HEK293 (cell line): ENCODE measurements around the gene MKI67.

Source experiments
- CTCF ChIA-PET: fragments of 350-600 bp; formaldehyde crosslinking; extraction: SDS; loops from one replicate; lab custom pipeline; 2021; ENCODE audit warnings: antibody characterized with exemption; lab: Yijun Ruan, JAX
- POLR2A ChIA-PET: fragments of 300-600 bp; formaldehyde crosslinking; extraction: SDS; loops from one replicate; lab custom pipeline; 2020; ENCODE audit warnings: antibody characterized with exemption, inconsistent platforms; lab: Yijun Ruan, JAX
- H3K27ac ChIP-seq: fragments of 200-500 bp; sonication (Bioruptor generic); 2 replicates; pipeline ENCODE4 v1.5.1; 2014; ENCODE audit warnings: low read depth, low read length, control low read depth, inconsistent platforms; ENCODE audit errors: extremely low read depth
- H3K36me3 ChIP-seq, 2 experiments: fragments of 200-500 bp in 1 of 2; sonication (Bioruptor generic) in 1 of 2; 1 replicate in 1 of 2; 2 replicates in 1 of 2; pipeline ENCODE4 v1.5.1; 2014 to 2017; ENCODE audit warnings: inconsistent platforms in 2 of 2, low read length in 2 of 2; ENCODE audit not compliant: control insufficient read depth in 2 of 2, insufficient read depth in 1 of 2
- H3K4me1 ChIP-seq: fragments of 200-500 bp; sonication (Bioruptor generic); 2 replicates; pipeline ENCODE4 v1.5.1; 2014; ENCODE audit warnings: mild to moderate bottlenecking, low read length, inconsistent platforms; ENCODE audit not compliant: control insufficient read depth, insufficient read depth
- H3K4me3 ChIP-seq: 2 replicates; pipeline ENCODE4 v1.5.1; 2011; ENCODE audit warnings: low read depth, mild to moderate bottlenecking, control low read depth, low read length, moderate library complexity
- H3K9me3 ChIP-seq: fragments of 200-500 bp; sonication (Bioruptor generic); 2 replicates; pipeline ENCODE4 v1.5.1; 2014; ENCODE audit warnings: low read depth, low read length, inconsistent platforms; ENCODE audit not compliant: control insufficient read depth, insufficient read depth
- GLIS2 ChIP-seq: fragments of 450-650 bp; formaldehyde crosslinking; IDR thresholded peaks from 2 replicates; pipeline ENCODE4 v1.5.1; 2016; ENCODE audit warnings: missing biosample characterization, missing genetic modification characterization
- HOXA7 ChIP-seq: sonication (generic); formaldehyde crosslinking; IDR thresholded peaks from 2 replicates; pipeline ENCODE4 v1.8.1; 2022; ENCODE audit warnings: missing genetic modification reagents, borderline replicate concordance
- IKZF3 ChIP-seq: fragments of 450-650 bp; IDR thresholded peaks from 2 replicates; pipeline ENCODE4 v1.5.0; 2018; ENCODE audit warnings: missing biosample characterization, mild to moderate bottlenecking, missing genetic modification characterization, moderate library complexity
- KLF1 ChIP-seq: fragments of 450-650 bp; formaldehyde crosslinking; IDR thresholded peaks from 2 replicates; pipeline ENCODE4 v1.5.1; 2016; ENCODE audit warnings: missing biosample characterization, missing genetic modification characterization
- KLF16 ChIP-seq: fragments of 450-650 bp; formaldehyde crosslinking; IDR thresholded peaks from 2 replicates; pipeline ENCODE4 v1.5.1; 2017; ENCODE audit warnings: missing biosample characterization, missing genetic modification characterization
- SCRT2 ChIP-seq: fragments of 450-650 bp; formaldehyde crosslinking; IDR thresholded peaks from 2 replicates; pipeline ENCODE4 v1.5.1; 2016; ENCODE audit warnings: missing biosample characterization, missing genetic modification characterization
- YY1 ChIP-seq: fragments of 450-650 bp; formaldehyde crosslinking; IDR thresholded peaks from 2 replicates; pipeline ENCODE4 v1.5.1; 2018; ENCODE audit warnings: missing biosample characterization, missing genetic modification characterization
- ZBTB1 ChIP-seq: fragments of 450-650 bp; formaldehyde crosslinking; IDR thresholded peaks from 2 replicates; pipeline ENCODE4 v1.5.1; 2016; ENCODE audit warnings: missing biosample characterization, missing genetic modification characterization
- ZFHX2 ChIP-seq: fragments of 450-650 bp; formaldehyde crosslinking; conservative IDR thresholded peaks from 2 replicates; pipeline ENCODE4 v1.5.1; 2016; ENCODE audit warnings: missing biosample characterization, missing genetic modification characterization
- ZNF133 ChIP-seq: fragments of 450-650 bp; formaldehyde crosslinking; IDR thresholded peaks from 2 replicates; pipeline ENCODE4 v1.5.1; 2016; ENCODE audit warnings: missing biosample characterization, missing genetic modification characterization
- ZNF16 ChIP-seq: fragments of 450-650 bp; formaldehyde crosslinking; IDR thresholded peaks from 2 replicates; pipeline ENCODE4 v1.5.1; 2016; ENCODE audit warnings: low read depth, missing biosample characterization, missing genetic modification characterization
- ZNF18 ChIP-seq: fragments of 450-650 bp; formaldehyde crosslinking; IDR thresholded peaks from 2 replicates; pipeline ENCODE4 v1.5.1; 2016; ENCODE audit warnings: missing biosample characterization, missing genetic modification characterization
- ZNF19 ChIP-seq: fragments of 450-650 bp; formaldehyde crosslinking; IDR thresholded peaks from 2 replicates; pipeline ENCODE4; 2016; ENCODE audit warnings: missing biosample characterization, missing genetic modification characterization, low read depth
- ZNF24 ChIP-seq: fragments of 450-650 bp; formaldehyde crosslinking; IDR thresholded peaks from 2 replicates; pipeline ENCODE4 v1.5.1; 2016; ENCODE audit warnings: missing biosample characterization, missing genetic modification characterization
- ZNF335 ChIP-seq: fragments of 450-650 bp; formaldehyde crosslinking; conservative IDR thresholded peaks from 2 replicates; pipeline ENCODE4 v1.5.1; 2016; ENCODE audit warnings: missing biosample characterization, missing genetic modification characterization
- ZNF394 ChIP-seq: fragments of 450-650 bp; formaldehyde crosslinking; IDR thresholded peaks from 2 replicates; pipeline ENCODE4 v1.5.1; 2016; ENCODE audit warnings: missing biosample characterization, missing genetic modification characterization, mild to moderate bottlenecking, moderate library complexity, borderline replicate concordance
- ZNF521 ChIP-seq: fragments of 450-650 bp; formaldehyde crosslinking; IDR thresholded peaks from 2 replicates; pipeline ENCODE4 v1.5.1; 2017; ENCODE audit warnings: missing biosample characterization, mild to moderate bottlenecking, missing genetic modification characterization
- ZNF544 ChIP-seq: fragments of 450-650 bp; formaldehyde crosslinking; IDR thresholded peaks from 2 replicates; pipeline ENCODE4 v1.5.0; 2017; ENCODE audit warnings: missing biosample characterization, missing genetic modification characterization
- ZNF560 ChIP-seq: fragments of 450-650 bp; formaldehyde crosslinking; IDR thresholded peaks from 2 replicates; pipeline ENCODE4 v1.5.1; 2017; ENCODE audit warnings: missing biosample characterization, missing genetic modification characterization, borderline replicate concordance
- ZNF623 ChIP-seq: fragments of 450-650 bp; formaldehyde crosslinking; IDR thresholded peaks from 2 replicates; pipeline ENCODE4 v1.5.1; 2016; ENCODE audit warnings: missing biosample characterization, missing genetic modification characterization
- ZNF639 ChIP-seq: fragments of 450-650 bp; formaldehyde crosslinking; IDR thresholded peaks from 2 replicates; pipeline ENCODE4 v1.5.1; 2016; ENCODE audit warnings: missing biosample characterization, missing genetic modification characterization
- ZNF645 ChIP-seq: fragments of 450-650 bp; formaldehyde crosslinking; IDR thresholded peaks from 2 replicates; pipeline ENCODE4; 2016; ENCODE audit warnings: missing biosample characterization, missing genetic modification characterization
- ZNF654 ChIP-seq: fragments of 450-650 bp; formaldehyde crosslinking; IDR thresholded peaks from 2 replicates; pipeline ENCODE4 v1.5.1; 2016; ENCODE audit warnings: low read depth, missing biosample characterization, missing genetic modification characterization
- ZNF658 ChIP-seq: fragments of 450-650 bp; formaldehyde crosslinking; IDR thresholded peaks from 2 replicates; pipeline ENCODE4; 2016; ENCODE audit warnings: missing biosample characterization, missing genetic modification characterization
- ZSCAN23 ChIP-seq: fragments of 450-650 bp; formaldehyde crosslinking; IDR thresholded peaks from 2 replicates; pipeline ENCODE4 v1.5.1; 2016; ENCODE audit warnings: missing biosample characterization, missing genetic modification characterization
- TF ChIP-seq, protein P1 (sequence below): fragments of 450-650 bp; formaldehyde crosslinking; IDR thresholded peaks from 2 replicates; pipeline ENCODE4 v1.5.1; 2017; ENCODE audit warnings: missing biosample characterization, missing genetic modification characterization
- TF ChIP-seq, protein P2 (sequence below): fragments of 450-650 bp; formaldehyde crosslinking; IDR thresholded peaks from 2 replicates; pipeline ENCODE4 v1.5.1; 2016; ENCODE audit warnings: missing biosample characterization, missing genetic modification characterization, borderline replicate concordance
- TF ChIP-seq, protein P3 (sequence below): fragments of 450-650 bp; IDR thresholded peaks from 2 replicates; pipeline ENCODE4 v1.5.1; 2018; ENCODE audit warnings: missing biosample characterization, missing genetic modification characterization

MKI67 gene

DNA sequence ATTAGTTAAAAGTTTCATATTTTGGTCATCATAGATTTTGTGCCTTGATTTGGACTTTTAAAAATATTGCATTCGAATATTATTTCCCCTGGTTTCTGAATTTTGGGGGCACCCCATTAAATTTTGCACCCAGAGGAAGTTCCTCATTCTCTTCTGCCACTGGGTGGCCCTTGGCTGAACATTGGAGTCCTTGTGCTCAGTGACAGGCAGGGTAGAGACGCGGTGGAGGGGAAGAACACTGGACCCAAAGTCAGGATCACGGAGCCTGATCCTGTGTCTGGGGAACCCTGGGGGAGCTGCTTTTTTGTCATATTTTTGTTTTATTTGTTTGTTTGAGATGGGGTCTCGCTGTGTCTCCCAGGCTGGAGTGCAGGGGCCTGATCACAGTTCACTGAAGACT is 74.7 kb downstream of the MKI67 start:
- POLR2A ChIA-PET, result no interaction called here
- Histone ChIP-seq H3K9me3 (no peaks in the 10 kb centered on the region), H3K4me3 (no peak overlapping the region), H3K36me3 (peaks cover 0 to 20% of the 10 kb centered on the region in 2 experiments; a peak in 1 of 3 replicates), H3K4me1 (peaks cover 3% of the 10 kb centered on the region), H3K27ac (no peak overlapping the region)
- TF ChIP-seq ZSCAN23 (tag by site-specific recombination), result no peak
- TF ChIP-seq ZNF133 (tag by site-specific recombination), result no peak
- TF ChIP-seq ZNF544 (tag by site-specific recombination), result no peak
- TF ChIP-seq ZNF19 (tag by site-specific recombination), result no peak
- TF ChIP-seq ZNF639, result no peak
- no peak for TF ChIP-seq GLIS2 (tag by site-specific recombination)
- no peak for TF ChIP-seq ZNF654 (tag by site-specific recombination)
- TF ChIP-seq ZNF560, result no peak
- no peak for TF ChIP-seq ZBTB1 (tag by site-specific recombination)
- TF ChIP-seq ZFHX2 (tag by site-specific recombination), result no peak
- no peak for TF ChIP-seq KLF1 (tag by site-specific recombination)
- TF ChIP-seq IKZF3 (tag by site-specific recombination), result no peak
- no peak for TF ChIP-seq KLF16 (tag by site-specific recombination)
- TF ChIP-seq ZNF623 (tag by site-specific recombination), result no peak
- TF ChIP-seq ZNF24 (tag by site-specific recombination), result no peak
- TF ChIP-seq ZNF18, result no peak
- TF ChIP-seq ZNF16, result no peak
- TF ChIP-seq ZNF394 (tag by site-specific recombination), result no peak
- TF ChIP-seq ZNF521, result no peak
- no peak for TF ChIP-seq HOXA7
- CTCF ChIA-PET, result interaction anchor here (0.6 to 2.6 kb wide), 5 partner anchors 10 to 39 kb away, joined by 3 to 10 read pairs (median 4); no protein-coding TSS in a partner anchor

- H3K4me1 ChIP-seq, result peaks cover 3% of the 10 kb centered on the region
- H3K4me3 ChIP-seq, result no peak overlapping the region
- no peaks in the 10 kb centered on the region for H3K9me3 ChIP-seq
- ChIA-PET POLR2A (no interaction called here), CTCF (interaction anchor here (0.6 to 2.6 kb wide), 3 partner anchors 8 to 87 kb away, joined by 3 to 10 read pairs (median 4); no protein-coding TSS in a partner anchor)
- peaks cover 0 to 20% of the 10 kb centered on the region in 2 experiments; a peak in 1 of 3 replicates for H3K36me3 ChIP-seq
- no peak overlapping the region for H3K27ac ChIP-seq
- no peak for TF ChIP-seq SCRT2 (tag by site-specific recombination)
- no peak for TF ChIP-seq ZNF645 (tag by site-specific recombination)
- TF ChIP-seq ZNF658, result no peak
- TF ChIP-seq, protein P1, sequence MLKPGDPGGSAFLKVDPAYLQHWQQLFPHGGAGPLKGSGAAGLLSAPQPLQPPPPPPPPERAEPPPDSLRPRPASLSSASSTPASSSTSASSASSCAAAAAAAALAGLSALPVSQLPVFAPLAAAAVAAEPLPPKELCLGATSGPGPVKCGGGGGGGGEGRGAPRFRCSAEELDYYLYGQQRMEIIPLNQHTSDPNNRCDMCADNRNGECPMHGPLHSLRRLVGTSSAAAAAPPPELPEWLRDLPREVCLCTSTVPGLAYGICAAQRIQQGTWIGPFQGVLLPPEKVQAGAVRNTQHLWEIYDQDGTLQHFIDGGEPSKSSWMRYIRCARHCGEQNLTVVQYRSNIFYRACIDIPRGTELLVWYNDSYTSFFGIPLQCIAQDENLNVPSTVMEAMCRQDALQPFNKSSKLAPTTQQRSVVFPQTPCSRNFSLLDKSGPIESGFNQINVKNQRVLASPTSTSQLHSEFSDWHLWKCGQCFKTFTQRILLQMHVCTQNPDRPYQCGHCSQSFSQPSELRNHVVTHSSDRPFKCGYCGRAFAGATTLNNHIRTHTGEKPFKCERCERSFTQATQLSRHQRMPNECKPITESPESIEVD, result no peak
- TF ChIP-seq, protein P2, sequence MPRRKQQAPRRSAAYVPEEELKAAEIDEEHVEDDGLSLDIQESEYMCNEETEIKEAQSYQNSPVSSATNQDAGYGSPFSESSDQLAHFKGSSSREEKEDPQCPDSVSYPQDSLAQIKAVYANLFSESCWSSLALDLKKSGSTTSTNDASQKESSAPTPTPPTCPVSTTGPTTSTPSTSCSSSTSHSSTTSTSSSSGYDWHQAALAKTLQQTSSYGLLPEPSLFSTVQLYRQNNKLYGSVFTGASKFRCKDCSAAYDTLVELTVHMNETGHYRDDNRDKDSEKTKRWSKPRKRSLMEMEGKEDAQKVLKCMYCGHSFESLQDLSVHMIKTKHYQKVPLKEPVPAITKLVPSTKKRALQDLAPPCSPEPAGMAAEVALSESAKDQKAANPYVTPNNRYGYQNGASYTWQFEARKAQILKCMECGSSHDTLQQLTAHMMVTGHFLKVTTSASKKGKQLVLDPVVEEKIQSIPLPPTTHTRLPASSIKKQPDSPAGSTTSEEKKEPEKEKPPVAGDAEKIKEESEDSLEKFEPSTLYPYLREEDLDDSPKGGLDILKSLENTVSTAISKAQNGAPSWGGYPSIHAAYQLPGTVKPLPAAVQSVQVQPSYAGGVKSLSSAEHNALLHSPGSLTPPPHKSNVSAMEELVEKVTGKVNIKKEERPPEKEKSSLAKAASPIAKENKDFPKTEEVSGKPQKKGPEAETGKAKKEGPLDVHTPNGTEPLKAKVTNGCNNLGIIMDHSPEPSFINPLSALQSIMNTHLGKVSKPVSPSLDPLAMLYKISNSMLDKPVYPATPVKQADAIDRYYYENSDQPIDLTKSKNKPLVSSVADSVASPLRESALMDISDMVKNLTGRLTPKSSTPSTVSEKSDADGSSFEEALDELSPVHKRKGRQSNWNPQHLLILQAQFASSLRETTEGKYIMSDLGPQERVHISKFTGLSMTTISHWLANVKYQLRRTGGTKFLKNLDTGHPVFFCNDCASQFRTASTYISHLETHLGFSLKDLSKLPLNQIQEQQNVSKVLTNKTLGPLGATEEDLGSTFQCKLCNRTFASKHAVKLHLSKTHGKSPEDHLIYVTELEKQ (tag by site-specific recombination), result no peak
- TF ChIP-seq ZNF335 (tag by site-specific recombination), result no peak
- TF ChIP-seq YY1 (tag by site-specific recombination), result no peak
- TF ChIP-seq, protein P3, sequence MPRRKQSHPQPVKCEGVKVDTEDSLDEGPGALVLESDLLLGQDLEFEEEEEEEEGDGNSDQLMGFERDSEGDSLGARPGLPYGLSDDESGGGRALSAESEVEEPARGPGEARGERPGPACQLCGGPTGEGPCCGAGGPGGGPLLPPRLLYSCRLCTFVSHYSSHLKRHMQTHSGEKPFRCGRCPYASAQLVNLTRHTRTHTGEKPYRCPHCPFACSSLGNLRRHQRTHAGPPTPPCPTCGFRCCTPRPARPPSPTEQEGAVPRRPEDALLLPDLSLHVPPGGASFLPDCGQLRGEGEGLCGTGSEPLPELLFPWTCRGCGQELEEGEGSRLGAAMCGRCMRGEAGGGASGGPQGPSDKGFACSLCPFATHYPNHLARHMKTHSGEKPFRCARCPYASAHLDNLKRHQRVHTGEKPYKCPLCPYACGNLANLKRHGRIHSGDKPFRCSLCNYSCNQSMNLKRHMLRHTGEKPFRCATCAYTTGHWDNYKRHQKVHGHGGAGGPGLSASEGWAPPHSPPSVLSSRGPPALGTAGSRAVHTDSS (tag by site-specific recombination), result no peak
Measured at GRCh38 chr10:128050936-128051335, 75.3 kb downstream of the MKI67 start.
